HCT116 (cell line): ENCODE results near the gene AP1B1. TPM values are rescaled to one million over a fixed set of nuclear protein-coding genes. Genes with fewer than 3 reads are reported as not detected.

Experiments used
- ATAC-seq: fragments of 200-7000 bp; cut with Tn5 transposase; 2 replicates; pipeline ENCODE4 v1.9.1; 2020; ENCODE audit warnings: mild to moderate bottlenecking, moderate library complexity
- BruUV-seq: library from RNA; stranded (reverse); fragments of 400-500 nt; replicated peaks from 2 replicates; lab custom pipeline; 2021; lab: Mats Ljungman, UMichigan
- CTCF ChIA-PET: fragments of 300-600 bp; sonication (Branson Sonifier 250); formaldehyde crosslinking; loops from one replicate; lab custom pipeline; 2021; ENCODE audit warnings: antibody characterized with exemption; lab: Charles Lee
- POLR2A ChIA-PET: fragments of 300-600, 350-600 bp; sonication (Branson Sonifier 250); formaldehyde crosslinking; loops from one replicate; lab custom pipeline; 2021; ENCODE audit warnings: antibody characterized with exemption; lab: Charles Lee
- RAD21 ChIA-PET, 2 experiments: fragments of 300-600 bp; sonication (Branson Sonifier 250); formaldehyde crosslinking; loops; one replicate each; lab custom pipeline; 2023; ENCODE audit warnings: low total read pairs in 2 of 2; ENCODE audit not compliant: uncharacterized antibody in 2 of 2, unreplicated experiment in 2 of 2, low non-redundant PET in 1 of 2; lab: Charles Lee
- DNase-seq: peaks from one replicate; pipeline ENCODE4 v3.0.0-alpha.2; 2010; ENCODE audit warnings: low read depth, low spot score
- H2AFZ ChIP-seq: fragments of 200-600 bp; shearing (Covaris generic), sonication (generic); 2 replicates; pipeline ENCODE4 v1.6.1; 2017; ENCODE audit warnings: low read depth, mixed run types, mixed read lengths, antibody characterized with exemption, low read length; ENCODE audit not compliant: poor library complexity, severe bottlenecking
- H3K27ac ChIP-seq: 2 replicates; pipeline ENCODE4 v1.5.1; 2012; ENCODE audit warnings: low read depth, low read length
- H3K27me3 ChIP-seq: fragments of 200-600 bp; sonication (generic); 2 replicates; pipeline ENCODE4 v1.6.1; 2016; ENCODE audit warnings: mixed run types, low read length, mixed read lengths; ENCODE audit not compliant: insufficient read depth
- H3K36me3 ChIP-seq, 2 experiments: fragments of 200-500 bp in 1 of 2; fragments of 200-600 bp in 1 of 2; sonication (Bioruptor generic) in 1 of 2; sonication (generic) in 1 of 2; 2 replicates each; pipeline versions ENCODE4 v1.5.1 to v1.6.1; 2014 to 2016; ENCODE audit warnings: low read length in 2 of 2, inconsistent platforms in 1 of 2, mixed read lengths in 1 of 2, mixed run types in 1 of 2; ENCODE audit not compliant: insufficient read depth in 2 of 2, control insufficient read depth in 1 of 2
- H3K4me1 ChIP-seq, 2 experiments: fragments of 200-600 bp in 1 of 2; sonication (generic) in 1 of 2; 2 replicates each; pipeline versions ENCODE4 v1.5.1 to v1.6.1; 2012 to 2017; ENCODE audit warnings: low read length in 2 of 2, inconsistent platforms in 1 of 2, mild to moderate bottlenecking in 1 of 2, mixed read lengths in 1 of 2, mixed run types in 1 of 2, moderate library complexity in 1 of 2; ENCODE audit not compliant: insufficient read depth in 2 of 2, control insufficient read depth in 1 of 2
- H3K4me2 ChIP-seq: fragments of 200-600 bp; sonication (generic); 2 replicates; pipeline ENCODE4 v1.6.1; 2017; ENCODE audit warnings: mixed run types, low read length, mixed read lengths
- H3K4me3 ChIP-seq, 2 experiments: fragments of 200-600 bp in 1 of 2; sonication (generic) in 1 of 2; replicated peaks in 1 of 2; 2 replicates each; pipeline ENCODE4 v1.5.1; 2011 to 2016; ENCODE audit warnings: low read length in 2 of 2, control low read depth in 1 of 2, low read depth in 1 of 2, mild to moderate bottlenecking in 1 of 2, mixed read lengths in 1 of 2, mixed run types in 1 of 2
- H3K79me2 ChIP-seq: fragments of 200-600 bp; sonication (generic); 2 replicates; pipeline ENCODE4 v1.6.1; 2017; ENCODE audit warnings: mild to moderate bottlenecking, mixed run types, low read length, moderate library complexity, mixed read lengths; ENCODE audit not compliant: insufficient read depth
- H3K9ac ChIP-seq: fragments of 200-600 bp; sonication (generic); 2 replicates; pipeline ENCODE4 v1.6.1; 2016; ENCODE audit warnings: low read length, mixed read lengths
- H3K9me2 ChIP-seq: fragments of 200-600 bp; sonication (generic), shearing (Covaris generic); 2 replicates; pipeline ENCODE4 v1.6.1; 2017; ENCODE audit warnings: mixed run types, mild to moderate bottlenecking, moderate library complexity; ENCODE audit not compliant: insufficient read depth
- H3K9me3 ChIP-seq, 2 experiments: fragments of 200-500 bp in 1 of 2; fragments of 200-600 bp in 1 of 2; sonication (Bioruptor generic) in 1 of 2; sonication (generic) in 1 of 2; 2 replicates each; pipeline ENCODE4 v1.6.1; 2014 to 2017; ENCODE audit warnings: low read length in 2 of 2, mixed read lengths in 2 of 2, inconsistent platforms in 1 of 2, low read depth in 1 of 2, mild to moderate bottlenecking in 1 of 2, mixed run types in 1 of 2, moderate library complexity in 1 of 2; ENCODE audit not compliant: control insufficient read depth in 1 of 2, insufficient read depth in 1 of 2
- H4K20me1 ChIP-seq: fragments of 200-600 bp; sonication (generic), shearing (Covaris generic); 2 replicates; pipeline ENCODE4 v1.6.1; 2017; ENCODE audit warnings: mixed run types, mild to moderate bottlenecking, moderate library complexity; ENCODE audit not compliant: insufficient read depth
- CEBPB ChIP-seq: IDR thresholded peaks from 2 replicates; pipeline ENCODE4 v1.6.1; 2012; ENCODE audit warnings: low read depth
- CTCF ChIP-seq, 3 experiments: fragments of 200-600 bp in 1 of 3; sonication (generic) in 1 of 3; IDR thresholded peaks in 2 of 3; conservative IDR thresholded peaks in 1 of 3; 2 replicates each; pipeline ENCODE4 v1.5.1; 2012 to 2017; ENCODE audit warnings: low read depth in 2 of 3, low read length in 2 of 3, antibody characterized with exemption in 1 of 3, borderline replicate concordance in 1 of 3, control low read depth in 1 of 3, mild to moderate bottlenecking in 1 of 3, mixed read lengths in 1 of 3, mixed run types in 1 of 3, moderate library complexity in 1 of 3; ENCODE audit not compliant: insufficient read depth in 1 of 3
- EGR1 ChIP-seq: IDR thresholded peaks from 2 replicates; pipeline ENCODE4 v1.6.1; 2012; ENCODE audit warnings: low read depth
- FOSL1 ChIP-seq: IDR thresholded peaks from 2 replicates; pipeline ENCODE4 v1.6.1; 2012; ENCODE audit warnings: low read depth
- JUND ChIP-seq: IDR thresholded peaks from 2 replicates; pipeline ENCODE4 v1.6.1; 2012
- MAX ChIP-seq: IDR thresholded peaks from 2 replicates; pipeline ENCODE4 v1.6.1; 2012
- POLR2AphosphoS5 ChIP-seq: IDR thresholded peaks from 2 replicates; pipeline ENCODE4 v1.6.1; 2011; ENCODE audit warnings: mild to moderate bottlenecking, low read depth, low read length, moderate library complexity
- REST ChIP-seq: IDR thresholded peaks from 2 replicates; pipeline ENCODE4 v1.6.1; 2012; ENCODE audit warnings: low read depth
- SP1 ChIP-seq: IDR thresholded peaks from 2 replicates; pipeline ENCODE4 v1.6.1; 2012; ENCODE audit warnings: low read depth
- SRF ChIP-seq: IDR thresholded peaks from 2 replicates; pipeline ENCODE4 v1.6.1; 2012; ENCODE audit warnings: low read depth
- ZBTB33 ChIP-seq: IDR thresholded peaks from 2 replicates; pipeline ENCODE4 v1.6.1; 2011; ENCODE audit warnings: mild to moderate bottlenecking, low read length, moderate library complexity; ENCODE audit not compliant: insufficient replicate concordance; ENCODE audit errors: extremely low read depth
- intact Hi-C: fragments of 100-400 bp; cut with micrococcal nuclease; formaldehyde crosslinking; loops from 2 replicates; pipeline ENCODE4 v1.10.0; 2022
- total RNA-seq: library from RNA; stranded (reverse); gene quantifications from one replicate; pipeline ENCODE4 v1.2.1, GENCODE V29; 2021; ENCODE audit not compliant: unreplicated experiment

Gene AP1B1
- total RNA-seq, 1 experiment from 2014 or later: 60.4 TPM

GRCh38 chr22:29342177-29342576, 46.2 kb downstream of the AP1B1 start:
- intact Hi-C loops: no loop called here
- H3K27me3 ChIP-seq: no peaks in the 10 kb centered on the region
- ATAC-seq (no peak), DNase-seq (no peak)
- no peaks in the 10 kb centered on the region for H3K79me2 ChIP-seq
- H4K20me1 ChIP-seq: no peaks in the 10 kb centered on the region; the same call in 1 of the 2 replicates
- RAD21 ChIA-PET: no interaction called here
- BruUV-seq: no TSS peak
- no peaks in the 10 kb centered on the region for H3K9me2 ChIP-seq
- H3K4me1 ChIP-seq: peaks cover 24 to 33% of the 10 kb centered on the region in 2 experiments
- no peak overlapping the region for H3K27ac ChIP-seq
- H3K4me2 ChIP-seq: no peak overlapping the region
- H3K4me3 ChIP-seq: no peak overlapping the region
- no peaks in the 10 kb centered on the region for H3K9me3 ChIP-seq
- TF ChIP-seq REST (no peak), EGR1 (no peak), POLR2AphosphoS5 (no peak), JUND (no peak), MAX (no peak), CTCF (IDR thresholded peaks at IDR 0.05 in 2 of 3, conservative IDR thresholded peaks at IDR 0.05 in 1 of 3; ENCODE audit: borderline replicate concordance in 1 of 3, insufficient read depth in 1 of 3, low read depth in 2 of 3, low read length in 2 of 3) (no peak), FOSL1 (no peak), ZBTB33 (no peak), SP1 (no peak), CEBPB (no peak), SRF (no peak)
- CTCF ChIA-PET: no interaction called here
- H3K36me3 ChIP-seq: peaks cover 22 to 25% of the 10 kb centered on the region in 2 experiments
- no peak overlapping the region for H3K9ac ChIP-seq
- POLR2A ChIA-PET: no interaction called here
- no peak overlapping the region for H2AFZ ChIP-seq
